Neural progenitor cell (in vitro differentiated cells): ENCODE results near the gene PIP5KL1. TPM values are rescaled to one million over a fixed set of nuclear protein-coding genes. Genes with fewer than 3 reads are reported as not detected.

Experiments used
- DNase-seq: peaks from one replicate; pipeline ENCODE4 v3.0.0-alpha.2; 2016; ENCODE audit warnings: low spot score
- H2AFZ ChIP-seq: fragments of 200-600 bp; sonication (generic); replicated peaks from 2 replicates; pipeline ENCODE4 v1.6.1; 2016; ENCODE audit warnings: antibody characterized with exemption
- H3F3A ChIP-seq: fragments of 200-600 bp; sonication (generic); 2 replicates; pipeline ENCODE4 v1.6.1; 2016; ENCODE audit warnings: antibody characterized with exemption, low read depth
- H3K27ac ChIP-seq: fragments of 200-600 bp; sonication (generic); 2 replicates; pipeline ENCODE4 v1.5.1; 2016; ENCODE audit warnings: mild to moderate bottlenecking
- H3K27me3 ChIP-seq: fragments of 200-600 bp; sonication (generic); 2 replicates; pipeline ENCODE4 v1.6.1; 2016; ENCODE audit warnings: mild to moderate bottlenecking, moderate library complexity
- H3K36me3 ChIP-seq: fragments of 200-600 bp; sonication (generic); 2 replicates; pipeline ENCODE4 v1.5.1; 2016
- H3K4me1 ChIP-seq: fragments of 200-600 bp; sonication (generic); 2 replicates; pipeline ENCODE4 v1.6.1; 2016; ENCODE audit warnings: mixed run types
- H3K4me2 ChIP-seq: fragments of 200-600 bp; sonication (generic); 2 replicates; pipeline ENCODE4 v1.6.1; 2016
- H3K4me3 ChIP-seq: fragments of 200-600 bp; sonication (generic); 2 replicates; pipeline ENCODE4 v1.5.1; 2016
- H3K79me2 ChIP-seq: fragments of 200-600 bp; sonication (generic); 2 replicates; pipeline ENCODE4 v1.6.1; 2016; ENCODE audit warnings: low read depth
- H3K9ac ChIP-seq: fragments of 200-600 bp; sonication (generic); 2 replicates; pipeline ENCODE4 v1.6.1; 2016
- H3K9me3 ChIP-seq: fragments of 200-600 bp; sonication (generic); 2 replicates; pipeline ENCODE4 v1.5.1; 2016; ENCODE audit warnings: low read depth
- H4K20me1 ChIP-seq: fragments of 200-600 bp; sonication (generic); 2 replicates; pipeline ENCODE4 v1.6.1; 2016; ENCODE audit warnings: low read depth
- H3K27ac Mint-ChIP-seq: 3 replicates; pipeline ENCODE4 v1.8.0; 2021; ENCODE audit warnings: mixed read lengths
- H3K27me3 Mint-ChIP-seq: 2 replicates; pipeline ENCODE4 v1.8.0; 2022; ENCODE audit warnings: low read depth, mild to moderate bottlenecking, inconsistent platforms, moderate library complexity, mixed read lengths; ENCODE audit not compliant: insufficient read depth
- H3K36me3 Mint-ChIP-seq: 3 replicates; pipeline ENCODE4 v1.8.0; 2021; ENCODE audit warnings: mixed read lengths
- H3K4me1 Mint-ChIP-seq: 3 replicates; pipeline ENCODE4 v1.8.0; 2021; ENCODE audit warnings: mixed read lengths
- H3K4me3 Mint-ChIP-seq: 3 replicates; pipeline ENCODE4 v1.8.0; 2021; ENCODE audit warnings: mild to moderate bottlenecking, moderate library complexity, mixed read lengths
- H3K9me3 Mint-ChIP-seq: 3 replicates; pipeline ENCODE4 v1.8.0; 2020; ENCODE audit warnings: mixed read lengths
- EZH2 ChIP-seq: fragments of 200-600 bp; sonication (generic); IDR thresholded peaks from 2 replicates; pipeline ENCODE4 v1.6.1; 2017; ENCODE audit warnings: antibody characterized with exemption, mild to moderate bottlenecking, moderate library complexity
- EZH2phosphoT487 ChIP-seq: fragments of 200-600 bp; sonication (generic); IDR thresholded peaks from 2 replicates; pipeline ENCODE4 v1.6.1; 2017; ENCODE audit warnings: antibody characterized with exemption
- total RNA-seq: library from RNA; depleted of rRNA; stranded (reverse); fragments of >200 nt; gene quantifications from 2 replicates; pipeline ENCODE4 v1.2.3, GENCODE V29; 2015; ENCODE audit warnings: low replicate concordance
- TF ChIP-seq, protein P1 (sequence below): fragments of 200-600 bp; sonication (generic); IDR thresholded peaks from 2 replicates; pipeline ENCODE4 v1.5.1; 2017; ENCODE audit warnings: antibody characterized with exemption, mild to moderate bottlenecking

PIP5KL1 gene
- total RNA-seq, 1 donor from 2014 or later, result 1.4 TPM

DNA sequence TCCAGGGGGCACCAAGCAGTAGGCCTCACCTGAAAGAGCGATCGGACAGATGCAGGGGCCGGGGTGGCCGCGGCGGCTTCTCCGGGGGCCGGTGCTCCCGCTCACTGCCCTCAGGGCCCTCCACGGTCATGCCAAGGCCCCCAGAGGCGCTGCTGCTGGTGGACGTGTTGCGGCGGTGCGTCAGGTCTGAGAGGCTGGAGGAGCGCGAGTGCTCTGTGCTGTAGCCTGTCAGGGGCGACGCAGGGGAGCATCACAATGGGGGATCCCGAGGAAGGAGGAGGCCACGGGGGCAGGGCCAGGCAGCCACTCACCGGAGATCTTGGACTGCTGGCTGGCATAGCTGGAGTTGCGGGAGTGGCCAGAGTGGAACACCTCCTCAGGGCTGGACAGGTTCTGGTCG lies 14.8 kb upstream of the PIP5KL1 start:
- H3K4me1 ChIP-seq, result peaks cover under 1% of the 10 kb centered on the region
- H3K27me3 ChIP-seq, result no peaks in the 10 kb centered on the region
- H3K4me1 Mint-ChIP-seq, result peaks cover 15% of the 10 kb centered on the region
- peaks cover 19% of the 10 kb centered on the region for H3F3A ChIP-seq
- H3K4me2 ChIP-seq, result no peak overlapping the region
- H4K20me1 ChIP-seq, result peaks cover 42% of the 10 kb centered on the region
- H3K27ac Mint-ChIP-seq, result no peak overlapping the region
- H3K9ac ChIP-seq, result no peak overlapping the region
- no peak overlapping the region for H3K4me3 ChIP-seq
- H2AFZ ChIP-seq, result no peak overlapping the region
- no peaks in the 10 kb centered on the region for H3K36me3 ChIP-seq
- H3K27ac ChIP-seq, result no peak overlapping the region
- no peaks in the 10 kb centered on the region for H3K9me3 ChIP-seq
- DNase-seq, result no peak
- H3K4me3 Mint-ChIP-seq, result no peak overlapping the region
- H3K36me3 Mint-ChIP-seq, result peaks cover 13% of the 10 kb centered on the region
- no peaks in the 10 kb centered on the region for H3K79me2 ChIP-seq
- TF ChIP-seq, protein P1, sequence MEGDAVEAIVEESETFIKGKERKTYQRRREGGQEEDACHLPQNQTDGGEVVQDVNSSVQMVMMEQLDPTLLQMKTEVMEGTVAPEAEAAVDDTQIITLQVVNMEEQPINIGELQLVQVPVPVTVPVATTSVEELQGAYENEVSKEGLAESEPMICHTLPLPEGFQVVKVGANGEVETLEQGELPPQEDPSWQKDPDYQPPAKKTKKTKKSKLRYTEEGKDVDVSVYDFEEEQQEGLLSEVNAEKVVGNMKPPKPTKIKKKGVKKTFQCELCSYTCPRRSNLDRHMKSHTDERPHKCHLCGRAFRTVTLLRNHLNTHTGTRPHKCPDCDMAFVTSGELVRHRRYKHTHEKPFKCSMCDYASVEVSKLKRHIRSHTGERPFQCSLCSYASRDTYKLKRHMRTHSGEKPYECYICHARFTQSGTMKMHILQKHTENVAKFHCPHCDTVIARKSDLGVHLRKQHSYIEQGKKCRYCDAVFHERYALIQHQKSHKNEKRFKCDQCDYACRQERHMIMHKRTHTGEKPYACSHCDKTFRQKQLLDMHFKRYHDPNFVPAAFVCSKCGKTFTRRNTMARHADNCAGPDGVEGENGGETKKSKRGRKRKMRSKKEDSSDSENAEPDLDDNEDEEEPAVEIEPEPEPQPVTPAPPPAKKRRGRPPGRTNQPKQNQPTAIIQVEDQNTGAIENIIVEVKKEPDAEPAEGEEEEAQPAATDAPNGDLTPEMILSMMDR, result no peak
- no peak for TF ChIP-seq EZH2
- H3K9me3 Mint-ChIP-seq, result no peaks in the 10 kb centered on the region
- peaks cover 5% of the 10 kb centered on the region for H3K27me3 Mint-ChIP-seq

DNA sequence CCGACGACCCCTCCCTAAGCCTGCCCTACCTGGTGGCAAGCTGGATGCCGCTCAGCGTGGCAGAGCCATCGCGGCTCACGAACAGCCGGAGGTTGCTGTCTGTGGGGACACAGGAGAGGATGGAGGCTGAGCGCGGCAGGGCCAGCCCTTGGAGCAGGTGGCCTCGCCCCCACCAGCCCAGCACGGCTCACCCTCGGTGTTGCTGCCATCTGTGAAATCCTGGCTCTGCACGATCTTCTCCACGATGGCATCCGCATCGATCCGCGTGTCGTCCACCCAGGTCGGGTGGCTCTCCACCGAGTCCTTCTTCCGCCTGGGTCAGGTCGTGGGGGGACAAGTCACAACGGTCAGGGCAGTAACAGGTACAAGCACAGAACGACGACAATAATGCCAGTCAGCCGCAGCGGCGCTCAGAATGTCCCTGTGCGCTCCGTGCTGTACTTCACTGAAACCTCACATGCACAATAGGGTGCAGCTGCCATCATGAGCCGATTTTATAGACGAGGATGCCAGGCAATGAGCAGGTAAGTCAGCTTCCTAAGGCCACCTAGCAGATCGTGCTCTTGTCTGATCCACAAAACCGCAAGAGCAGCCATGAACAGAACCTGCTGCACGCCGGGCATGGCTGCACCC lies 14.1 kb upstream of the PIP5KL1 start:
- H3K9ac ChIP-seq, result no peak overlapping the region
- Mint-ChIP-seq H3K9me3 (no peaks in the 10 kb centered on the region), H3K27ac (no peak overlapping the region), H3K4me1 (peaks cover 13% of the 10 kb centered on the region), H3K36me3 (peaks cover 13% of the 10 kb centered on the region), H3K4me3 (no peak overlapping the region), H3K27me3 (peaks cover 5% of the 10 kb centered on the region)
- no peak overlapping the region for H3K4me3 ChIP-seq
- no peaks in the 10 kb centered on the region for H3K36me3 ChIP-seq
- H3K4me2 ChIP-seq, result no peak overlapping the region
- H2AFZ ChIP-seq, result no peak overlapping the region
- no peaks in the 10 kb centered on the region for H3K27me3 ChIP-seq
- TF ChIP-seq, protein P1, result no peak
- no peak for TF ChIP-seq EZH2phosphoT487
- TF ChIP-seq EZH2, result no peak
- DNase-seq, result no peak
- H3K4me1 ChIP-seq, result no peaks in the 10 kb centered on the region
- H3K9me3 ChIP-seq, result no peaks in the 10 kb centered on the region
- no peak overlapping the region for H3K27ac ChIP-seq
- H3K79me2 ChIP-seq, result no peaks in the 10 kb centered on the region
- H4K20me1 ChIP-seq, result peaks cover 37% of the 10 kb centered on the region
- peaks cover 19% of the 10 kb centered on the region for H3F3A ChIP-seq

DNA sequence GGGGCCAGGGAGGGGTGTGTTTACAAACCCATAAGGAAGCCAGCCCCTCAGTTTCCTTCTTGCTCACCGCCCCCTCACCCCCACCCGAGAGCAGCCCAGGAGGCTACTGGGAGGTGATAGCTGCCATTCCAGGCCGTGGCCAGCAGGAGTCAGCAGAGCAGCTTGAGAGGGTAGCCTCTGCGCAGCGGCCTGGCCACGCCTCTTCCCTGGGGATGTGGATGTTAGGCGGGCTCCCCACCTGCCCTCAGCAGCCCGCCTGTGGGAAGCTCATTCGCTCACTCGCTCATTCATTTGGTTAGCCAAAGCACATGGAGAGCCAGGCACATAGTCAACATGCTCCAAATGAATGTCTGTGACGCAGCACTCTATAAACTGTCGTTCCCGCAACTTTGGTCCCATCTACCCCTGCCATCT lies 13.2 kb upstream of the PIP5KL1 start:
- Histone ChIP-seq H3K4me3 (no peak overlapping the region), H3K79me2 (no peaks in the 10 kb centered on the region), H3K9me3 (no peaks in the 10 kb centered on the region), H3K27ac (no peak overlapping the region), H3K9ac (no peak overlapping the region), H2AFZ (no peak overlapping the region), H3F3A (peaks cover 24% of the 10 kb centered on the region), H4K20me1 (peaks cover 32% of the 10 kb centered on the region), H3K4me1 (no peaks in the 10 kb centered on the region), H3K4me2 (no peak overlapping the region), H3K36me3 (no peaks in the 10 kb centered on the region), H3K27me3 (no peaks in the 10 kb centered on the region)
- H3K27me3 Mint-ChIP-seq, result peaks cover 6% of the 10 kb centered on the region
- H3K27ac Mint-ChIP-seq, result no peak overlapping the region
- no peak overlapping the region for H3K4me3 Mint-ChIP-seq
- TF ChIP-seq, protein P1, result peak; percentile 79
- TF ChIP-seq EZH2 (no peak), EZH2phosphoT487 (no peak)
- H3K9me3 Mint-ChIP-seq, result no peaks in the 10 kb centered on the region
- peak; percentile 92 for DNase-seq
- H3K4me1 Mint-ChIP-seq, result peaks cover 13% of the 10 kb centered on the region
- H3K36me3 Mint-ChIP-seq, result peaks cover 13% of the 10 kb centered on the region
